ENCODE data around the gene TMEM190. TPM values are rescaled to one million over a fixed set of nuclear protein-coding genes. Genes with fewer than 3 reads are reported as not detected.

The TMEM190 gene
- total RNA-seq, 2 donors from 2014 or later = not detected

DNA sequence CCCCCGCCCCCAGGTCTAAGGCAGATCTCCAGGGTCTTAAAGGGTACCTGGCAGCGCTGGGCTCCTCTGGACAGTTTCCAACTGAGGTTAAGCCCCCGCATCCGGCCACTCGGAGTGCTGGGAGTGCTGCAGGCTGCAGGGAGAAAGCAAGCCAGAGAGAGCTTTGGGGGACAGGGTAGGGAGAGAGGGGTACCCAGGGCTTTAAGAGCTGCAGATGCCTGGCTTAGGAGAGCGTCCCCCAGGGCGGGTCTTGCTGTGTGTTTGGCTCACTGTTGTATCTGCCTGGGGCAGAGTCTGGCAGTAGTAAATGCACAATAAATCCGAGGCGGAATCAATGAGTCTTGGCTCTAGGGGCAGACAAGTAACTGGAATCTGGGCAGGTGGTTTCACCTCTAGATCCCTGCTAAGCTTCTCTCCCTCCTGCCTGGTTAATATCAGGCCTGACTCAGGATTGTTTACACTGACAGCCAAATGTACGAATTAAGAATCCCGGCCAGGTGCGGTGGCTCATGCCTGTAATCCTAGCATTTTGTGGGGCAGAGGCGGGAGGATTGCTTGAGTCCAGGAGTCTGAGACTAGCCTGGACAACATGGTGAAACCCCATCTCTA lies 21.3 kb upstream of the TMEM190 start:
- no peak for DNase-seq
- peak overlapping the region in 1 of 2 donors; percentile 15 for H3K4me3 Mint-ChIP-seq
- no peaks in the 10 kb centered on the region for H3K9me3 Mint-ChIP-seq
- H3K27me3 Mint-ChIP-seq (ENCODE audit: low read depth) = peaks cover 47% of the 10 kb centered on the region
- H3K4me1 Mint-ChIP-seq (ENCODE audit: low read depth) = peaks cover 18% of the 10 kb centered on the region
- ATAC-seq (replicated peaks in 1 of 2) = no peak
- H3K36me3 Mint-ChIP-seq (ENCODE audit: insufficient read depth in 2 of 2) = no peaks in the 10 kb centered on the region
- H3K27ac Mint-ChIP-seq = no peak overlapping the region

DNA sequence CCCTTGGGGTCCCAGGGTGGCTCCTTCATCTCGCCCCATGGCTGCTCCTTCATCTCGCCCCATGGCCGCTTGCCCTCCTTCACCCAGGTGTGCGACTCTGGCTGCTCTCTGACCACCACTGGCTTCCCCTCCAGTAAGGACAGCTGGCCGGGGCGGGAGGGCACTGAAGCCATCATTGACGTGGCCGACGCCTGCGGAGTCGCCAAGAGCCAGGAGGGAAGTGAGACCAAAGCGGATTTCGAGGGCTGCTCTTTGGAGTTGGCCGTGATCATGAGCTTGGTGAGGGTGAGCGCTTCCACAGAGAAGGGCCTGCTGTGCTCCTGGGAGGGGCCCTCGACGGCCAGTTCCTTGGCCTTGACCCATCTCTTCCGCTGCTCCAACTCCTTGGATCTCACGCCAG lies 18.1 kb upstream of the TMEM190 start:
- Mint-ChIP-seq H3K27me3 (ENCODE audit: low read depth) (peaks cover 21% of the 10 kb centered on the region), H3K9me3 (no peaks in the 10 kb centered on the region), H3K4me1 (ENCODE audit: low read depth) (peaks cover 7% of the 10 kb centered on the region), H3K36me3 (ENCODE audit: insufficient read depth in 2 of 2) (no peaks in the 10 kb centered on the region), H3K4me3 (no peak overlapping the region), H3K27ac (no peak overlapping the region)
- DNase-seq (no peak), ATAC-seq (replicated peaks in 1 of 2) (no peak)

DNA sequence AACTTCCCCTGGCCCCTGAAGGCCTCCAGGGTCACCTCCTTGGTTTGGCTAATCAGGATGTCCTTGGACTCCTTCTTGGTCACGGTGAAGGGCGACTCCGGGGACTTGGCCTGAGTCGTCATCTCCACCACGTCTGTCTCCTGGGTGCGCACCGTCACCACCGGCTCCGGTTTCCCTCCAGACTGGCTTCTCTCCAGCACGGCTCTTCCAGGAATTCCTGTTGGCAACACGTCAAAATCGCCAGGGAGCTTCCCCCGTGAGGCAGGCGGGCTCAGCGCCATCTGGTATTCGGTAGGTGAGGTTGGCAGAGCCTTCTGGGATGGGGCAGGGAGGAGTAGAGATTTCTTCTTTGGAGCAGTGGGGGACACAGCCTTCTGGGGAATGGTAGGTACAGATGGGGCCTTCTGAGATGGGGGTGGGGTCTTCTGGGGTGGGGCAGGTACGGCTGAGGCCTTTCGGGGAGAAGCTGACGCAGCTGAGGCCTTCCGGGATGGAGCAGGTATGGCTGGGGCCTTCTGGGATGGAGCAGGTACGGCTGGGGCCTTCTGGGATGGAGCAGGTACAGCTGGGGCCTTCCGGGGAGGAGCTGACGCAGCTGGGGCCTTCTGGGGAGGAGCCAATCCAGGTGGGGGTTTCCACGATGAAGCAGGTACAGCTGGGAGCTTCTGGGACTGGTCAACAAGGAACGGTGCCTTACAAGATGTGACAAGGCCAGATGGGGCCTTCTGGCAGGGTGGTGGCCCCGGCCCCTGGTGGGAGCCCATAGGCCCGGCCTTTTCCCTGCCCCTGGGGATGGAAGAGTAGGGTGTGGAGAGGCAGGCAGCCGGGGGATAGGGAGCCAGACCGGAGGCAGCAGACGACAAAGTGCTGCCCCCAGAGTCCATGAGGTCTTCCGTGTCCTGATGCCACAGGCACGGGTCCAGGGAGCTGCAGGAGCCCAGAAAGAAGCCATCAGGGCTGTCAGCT lies 17.4 kb upstream of the TMEM190 start:
- DNase-seq = no peak
- Mint-ChIP-seq H3K27me3 (ENCODE audit: low read depth) (peaks cover 21% of the 10 kb centered on the region), H3K4me3 (no peak overlapping the region), H3K27ac (peak overlapping the region; percentile 28), H3K9me3 (no peaks in the 10 kb centered on the region), H3K4me1 (ENCODE audit: low read depth) (no peaks in the 10 kb centered on the region), H3K36me3 (ENCODE audit: insufficient read depth in 2 of 2) (no peaks in the 10 kb centered on the region)
- no peak for ATAC-seq (replicated peaks in 1 of 2)

DNA sequence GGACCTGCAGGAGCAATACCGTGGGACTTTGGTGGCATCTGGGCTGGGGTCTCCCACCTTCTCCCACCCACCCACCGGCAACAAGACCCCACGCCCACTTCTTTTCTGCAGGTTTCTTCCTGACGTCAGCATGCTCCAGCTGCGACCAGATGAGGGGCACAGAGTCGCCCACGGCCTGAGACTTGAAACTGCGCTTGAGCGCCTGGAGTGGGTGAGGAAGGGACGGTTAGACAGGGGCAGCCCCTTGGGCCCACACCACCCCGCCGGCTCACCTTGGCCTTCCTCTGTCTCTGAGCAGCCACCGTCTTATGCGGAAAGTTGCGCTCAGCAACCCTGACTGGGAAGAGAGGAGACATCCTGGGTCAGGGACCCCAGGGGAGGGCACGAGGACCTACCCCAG lies 15.7 kb upstream of the TMEM190 start:
- DNase-seq (no peak), ATAC-seq (replicated peaks in 1 of 2) (no peak)
- Mint-ChIP-seq H3K9me3 (no peaks in the 10 kb centered on the region), H3K27me3 (ENCODE audit: low read depth) (peaks cover 13% of the 10 kb centered on the region), H3K4me3 (no peak overlapping the region), H3K4me1 (ENCODE audit: low read depth) (no peaks in the 10 kb centered on the region), H3K27ac (no peak overlapping the region), H3K36me3 (ENCODE audit: insufficient read depth in 2 of 2) (no peaks in the 10 kb centered on the region)

DNA sequence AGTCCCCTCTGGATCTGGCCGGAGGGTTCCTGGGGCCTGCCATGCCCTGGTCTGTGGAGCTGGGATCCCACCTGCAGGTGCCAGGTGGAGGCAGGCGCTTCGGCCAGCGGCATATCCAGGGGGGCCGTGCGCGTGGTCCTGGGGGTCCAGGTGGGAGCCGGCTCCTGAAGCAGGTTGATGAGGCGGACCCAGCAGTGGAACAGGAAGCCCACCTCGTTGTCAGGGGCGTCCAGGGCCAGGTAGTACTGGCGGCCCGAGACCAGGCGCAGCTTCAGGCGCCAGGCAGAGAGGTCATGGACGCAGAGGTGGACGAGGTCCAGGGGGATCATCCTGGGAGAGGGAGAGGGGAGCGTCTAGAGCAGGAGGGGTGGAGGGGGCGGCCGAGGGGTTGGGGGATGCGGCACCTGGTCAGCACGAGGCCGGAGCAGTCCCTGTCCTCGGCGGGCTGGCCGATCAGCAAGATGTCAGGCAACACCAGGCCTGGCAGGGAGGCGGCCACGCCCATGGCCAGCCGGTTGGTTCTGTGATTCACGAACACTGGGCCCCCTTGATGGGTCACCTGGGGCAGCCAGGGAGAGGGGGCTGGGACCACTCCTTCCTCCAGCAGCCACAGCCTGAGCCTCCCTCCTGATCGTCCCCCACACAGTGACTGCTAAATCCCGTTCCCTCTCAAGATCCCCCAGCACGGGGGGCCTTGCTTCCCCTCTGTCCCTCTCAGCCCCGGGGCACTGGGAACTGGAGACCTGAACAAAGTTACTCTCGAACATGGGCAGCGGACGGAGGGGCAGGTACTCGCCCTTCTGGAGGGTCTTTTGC lies 14.2 kb upstream of the TMEM190 start:
- Mint-ChIP-seq H3K27me3 (ENCODE audit: low read depth) (peaks cover 2% of the 10 kb centered on the region), H3K9me3 (no peaks in the 10 kb centered on the region), H3K36me3 (ENCODE audit: insufficient read depth in 2 of 2) (no peaks in the 10 kb centered on the region), H3K4me1 (ENCODE audit: low read depth) (no peaks in the 10 kb centered on the region), H3K27ac (no peak overlapping the region), H3K4me3 (no peak overlapping the region)
- no peak for DNase-seq
- ATAC-seq (replicated peaks in 1 of 2) = no peak

DNA sequence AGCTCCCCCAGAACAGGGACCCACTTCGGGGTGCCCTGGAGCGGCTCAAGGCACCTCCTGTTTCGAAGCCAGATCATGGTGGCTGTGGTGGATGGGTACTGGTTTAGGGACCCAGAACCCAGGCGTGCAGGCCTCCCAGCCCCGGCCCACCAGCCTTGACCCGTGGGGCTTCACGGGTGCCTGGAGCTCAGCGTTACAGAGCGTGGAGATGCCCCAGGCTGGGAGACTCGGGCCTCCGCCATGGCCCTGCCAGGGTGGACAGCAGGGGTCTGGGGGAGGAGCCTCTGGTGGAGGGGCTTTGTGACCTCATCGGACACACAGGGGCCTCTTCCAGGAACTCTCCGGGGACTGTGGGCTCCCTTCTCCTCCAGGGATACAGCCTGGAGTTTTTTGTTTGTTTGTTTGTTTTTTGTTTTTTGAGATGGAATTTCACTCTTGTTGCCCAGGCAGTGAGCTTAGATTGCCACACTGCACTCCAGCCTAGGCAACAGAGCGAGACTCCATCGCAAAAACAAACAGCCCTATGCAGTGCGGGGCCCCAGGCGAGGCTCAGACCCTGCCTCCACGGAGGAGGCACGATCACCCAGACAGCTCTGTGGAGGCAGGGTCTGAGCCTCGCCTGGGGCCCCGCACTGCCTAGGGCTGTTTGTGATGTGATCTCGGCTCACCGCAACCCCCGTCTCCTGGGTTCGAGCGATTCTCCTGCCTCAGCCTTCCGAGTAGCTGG lies 13.5 kb upstream of the TMEM190 start, which contains the start of gene GARIN5B:
TSS of gene GARIN5B (minus strand) at position 271 of the 727 bp plus-strand sequence. CDS start at position 77, 194 bp downstream.
- Mint-ChIP-seq H3K9me3 (no peaks in the 10 kb centered on the region), H3K27ac (no peak within 1 kb of the TSS), H3K4me1 (ENCODE audit: low read depth) (no peaks in the 10 kb centered on the region)

DNA sequence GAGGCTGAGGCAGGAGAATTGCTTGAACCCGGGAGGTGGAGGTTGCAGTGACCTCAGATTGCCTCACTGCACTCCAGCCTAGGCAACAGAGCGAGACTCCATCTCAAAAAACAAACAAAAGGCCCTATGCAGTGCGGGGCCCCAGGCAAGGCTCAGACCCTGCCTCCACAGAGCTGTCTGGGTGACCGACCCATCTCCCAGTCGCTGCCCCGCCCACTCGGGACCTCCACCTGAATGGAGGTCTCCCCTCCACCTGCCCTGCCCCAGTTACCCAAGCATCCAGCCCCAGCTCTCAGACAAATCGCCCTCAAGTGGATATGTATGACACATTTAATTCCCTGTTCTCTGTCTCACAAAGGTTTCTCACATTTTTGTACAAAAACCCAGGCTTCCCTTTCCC lies 11.4 kb upstream of the TMEM190 start:
- Mint-ChIP-seq H3K27ac (no peak overlapping the region), H3K36me3 (ENCODE audit: insufficient read depth in 2 of 2) (peaks cover 2% of the 10 kb centered on the region in 2 donors), H3K27me3 (ENCODE audit: low read depth) (peaks cover 7% of the 10 kb centered on the region), H3K9me3 (no peaks in the 10 kb centered on the region), H3K4me3 (no peak overlapping the region), H3K4me1 (ENCODE audit: low read depth) (no peaks in the 10 kb centered on the region)
- ATAC-seq (replicated peaks in 1 of 2) = no peak
- DNase-seq = no peak

More for the DNA sequence above, 13.5 kb upstream of the TMEM190 start, which contains the start of gene GARIN5B:
- Mint-ChIP-seq H3K36me3 (ENCODE audit: insufficient read depth in 2 of 2) (no peaks in the 10 kb centered on the region), H3K4me3 (no peak within 1 kb of the TSS), H3K27me3 (ENCODE audit: low read depth) (no peaks in the 10 kb centered on the region)
- DNase-seq (no peak), ATAC-seq (replicated peaks in 1 of 2) (no peak)

DNA sequence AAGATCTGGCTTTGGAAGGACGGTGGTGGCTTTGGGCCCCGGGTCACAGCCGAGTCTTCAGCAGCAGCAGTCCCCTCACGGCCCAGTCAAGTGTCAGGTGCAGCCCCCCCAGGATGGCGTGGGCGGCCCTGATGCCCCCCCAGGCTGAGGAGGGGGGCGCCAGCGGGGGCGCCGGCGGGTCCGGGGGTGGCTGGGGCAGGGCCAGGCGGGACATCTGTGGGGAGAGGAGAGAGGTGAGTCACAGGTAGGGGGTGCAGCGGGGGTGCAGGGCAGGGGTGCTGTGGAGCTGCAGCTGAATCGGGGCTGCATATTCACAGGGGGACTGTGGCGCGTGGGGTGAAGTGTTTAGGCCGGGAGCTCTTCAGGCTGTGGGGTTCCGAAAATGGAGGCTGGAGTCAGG lies 10.7 kb upstream of the TMEM190 start:
- peaks cover 14% of the 10 kb centered on the region for H3K27me3 Mint-ChIP-seq (ENCODE audit: low read depth)
- no peak overlapping the region for H3K27ac Mint-ChIP-seq
- DNase-seq (no peak), ATAC-seq (replicated peaks in 1 of 2) (no peak)
- H3K36me3 Mint-ChIP-seq (ENCODE audit: insufficient read depth in 2 of 2) = peaks cover 4% of the 10 kb centered on the region in 2 donors
- H3K4me1 Mint-ChIP-seq (ENCODE audit: low read depth) = peaks cover 6% of the 10 kb centered on the region
- no peaks in the 10 kb centered on the region for H3K9me3 Mint-ChIP-seq
- H3K4me3 Mint-ChIP-seq = no peak overlapping the region

- Mint-ChIP-seq H3K36me3 (ENCODE audit: insufficient read depth in 2 of 2) (peaks cover 4 to 6% of the 10 kb centered on the region in 2 donors), H3K4me1 (ENCODE audit: low read depth) (peaks cover 8% of the 10 kb centered on the region), H3K4me3 (no peak overlapping the region), H3K27ac (no peak overlapping the region), H3K27me3 (ENCODE audit: low read depth) (peaks cover 22% of the 10 kb centered on the region), H3K9me3 (no peaks in the 10 kb centered on the region)
- ATAC-seq (replicated peaks in 1 of 2) = no peak
- DNase-seq = no peak
Measured at GRCh38 chr19:55366790-55367189, 9.8 kb upstream of the TMEM190 start.

DNA sequence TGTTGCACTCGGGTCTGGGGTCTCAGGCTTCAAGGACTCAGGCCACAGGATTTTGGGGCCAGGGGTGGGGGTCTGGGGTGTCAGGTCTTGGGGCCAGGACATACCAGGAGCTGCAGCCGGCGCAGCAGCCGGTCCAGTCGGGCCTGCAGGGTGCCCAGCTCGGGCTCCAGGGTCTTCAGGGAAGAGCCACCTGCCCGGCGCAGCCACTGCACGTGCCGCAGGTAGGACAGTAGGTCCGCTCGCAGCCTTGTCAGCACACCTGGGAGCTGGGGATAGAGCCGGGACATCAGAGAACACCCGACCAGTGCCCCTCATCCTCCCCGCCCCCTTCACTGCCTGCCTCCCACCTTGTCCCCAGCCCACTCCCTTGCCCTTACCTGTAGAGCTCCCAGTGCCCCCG lies 8.5 kb upstream of the TMEM190 start:
- no peak for ATAC-seq (replicated peaks in 1 of 2)
- H3K9me3 Mint-ChIP-seq = no peaks in the 10 kb centered on the region
- H3K27ac Mint-ChIP-seq = no peak overlapping the region
- DNase-seq = no peak
- H3K36me3 Mint-ChIP-seq (ENCODE audit: insufficient read depth in 2 of 2) = peaks cover 4 to 6% of the 10 kb centered on the region in 2 donors
- H3K4me1 Mint-ChIP-seq (ENCODE audit: low read depth) = peaks cover 14% of the 10 kb centered on the region
- peaks cover 28% of the 10 kb centered on the region for H3K27me3 Mint-ChIP-seq (ENCODE audit: low read depth)
- H3K4me3 Mint-ChIP-seq = no peak overlapping the region

DNA sequence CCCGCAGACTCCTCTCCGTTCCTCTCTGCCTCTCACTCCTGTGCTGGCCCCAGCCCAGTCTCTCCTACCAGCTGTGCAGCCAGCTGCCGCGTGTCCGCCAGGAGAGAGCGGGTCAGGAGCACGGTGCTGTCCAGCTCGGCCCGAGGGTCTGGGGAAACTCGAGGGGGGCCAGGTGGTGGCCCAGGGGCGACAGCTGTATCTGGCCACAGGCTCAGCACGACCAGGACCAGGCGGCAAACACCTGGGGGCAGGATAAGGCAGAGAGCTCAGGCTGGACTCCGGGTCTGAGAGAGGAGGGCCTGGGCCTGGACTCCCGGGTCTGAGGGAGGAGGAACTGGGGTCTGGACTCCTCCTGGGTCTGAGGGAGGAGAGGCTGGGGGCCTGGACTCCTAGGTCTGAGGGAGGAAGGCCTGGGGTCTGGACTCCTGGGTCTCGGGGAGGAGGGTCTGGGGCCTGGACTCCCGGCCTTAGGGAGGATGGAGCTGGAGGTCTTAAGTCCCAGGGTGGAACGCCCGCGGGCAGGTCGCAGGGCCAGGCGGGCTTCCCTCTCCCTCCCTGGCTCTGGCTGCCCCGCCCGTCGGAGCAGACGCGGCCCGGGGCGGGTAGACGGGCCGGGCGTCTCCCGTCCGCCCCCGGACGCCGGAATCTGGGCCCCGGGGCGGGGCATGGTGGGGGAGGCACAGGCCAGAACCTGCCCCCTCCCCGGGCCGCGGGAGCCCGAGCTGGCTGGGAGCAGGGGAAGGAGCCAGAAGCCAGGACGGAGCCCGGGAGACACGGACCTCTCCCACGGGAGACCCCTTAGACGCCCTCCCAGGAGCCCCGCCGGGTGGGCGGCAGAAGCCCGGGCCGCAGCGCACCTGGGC lies 7.7 kb upstream of the TMEM190 start:
- peaks cover 34% of the 10 kb centered on the region for H3K27me3 Mint-ChIP-seq (ENCODE audit: low read depth)
- no peaks in the 10 kb centered on the region for H3K9me3 Mint-ChIP-seq
- DNase-seq (peak; percentile 53 to 57), ATAC-seq (replicated peaks in 1 of 2) (peak; percentile 39 to 48)
- peak overlapping the region; percentile 36 to 61 for H3K4me3 Mint-ChIP-seq
- peaks cover 19% of the 10 kb centered on the region for H3K4me1 Mint-ChIP-seq (ENCODE audit: low read depth)
- no peak overlapping the region for H3K27ac Mint-ChIP-seq
- peaks cover 4 to 6% of the 10 kb centered on the region in 2 donors for H3K36me3 Mint-ChIP-seq (ENCODE audit: insufficient read depth in 2 of 2)
